Measurements from ENCODE around the gene PTPN14. TPM values are rescaled to one million over a fixed set of nuclear protein-coding genes. Genes with fewer than 3 reads are reported as not detected.
A peak's percentile ranks its signal among the peaks of the same experiment; 100 is the strongest.

The PTPN14 gene
- total and polyA plus RNA-seq, 2 of the 4 experiments (the other 2 are of a cell fraction), result 21.5 to 31.7 TPM

- BruUV-seq (replicated peaks), result no TSS peak
- Histone ChIP-seq H4K8ac (ENCODE audit: low read depth in 2 of 2, low read length in 2 of 2) (no peak overlapping the region), H3K4me3 (ENCODE audit: insufficient read depth, low read depth, low read length) (no peak overlapping the region), H2BK120ac (ENCODE audit: low read depth, low read length) (no peak overlapping the region), H3K18ac (ENCODE audit: low read depth, low read length) (no peak overlapping the region), H2BK15ac (ENCODE audit: low read depth, low read length) (0 out of 3 replicates have a peak overlapping the region, but pooled peaks have one; percentile 12), H3K9me1 (ENCODE audit: insufficient read depth, low read length) (peaks cover 2% of the 10 kb centered on the region; the same call in 1 of the 2 replicates), H3K9me3 (ENCODE audit: control insufficient read depth, insufficient read depth, low read length) (peaks cover 3% of the 10 kb centered on the region), H2AK5ac (ENCODE audit: low read depth, low read length) (no peak overlapping the region), H3K27me3 (ENCODE audit: control insufficient read depth, insufficient read depth, low read length) (peaks cover 1% of the 10 kb centered on the region; the same call in 1 of the 2 replicates), H3K4me2 (ENCODE audit: low read depth, low read length) (no peak overlapping the region), H3K56ac (ENCODE audit: extremely low read depth, insufficient read depth, low read length) (no peak overlapping the region), H3K79me1 (ENCODE audit: low read depth in 1 of 2, low read length in 2 of 2) (no peaks in the 10 kb centered on the region), H2AFZ (replicated peaks; ENCODE audit: low read length, poor library complexity) (peak overlapping the region; percentile 68), H2AK9ac (replicated peaks; ENCODE audit: low read depth, low read length, poor library complexity) (peak overlapping the region; percentile 75), H3K4ac (ENCODE audit: low read depth, low read length) (peak overlapping the region; percentile 0; the same call in 1 of the 2 replicates), H4K20me1 (ENCODE audit: insufficient read depth, low read length) (no peaks in the 10 kb centered on the region), H3K23ac (ENCODE audit: low read depth, low read length) (no peak overlapping the region), H2BK5ac (ENCODE audit: low read depth, low read length, poor library complexity, severe bottlenecking) (peak overlapping the region; percentile 44), H3K9ac (ENCODE audit: low read depth, low read length) (no peak overlapping the region), H4K5ac (ENCODE audit: low read depth, low read length) (no peak overlapping the region), H3K36me3 (ENCODE audit: control insufficient read depth, insufficient read depth, low read length) (no peaks in the 10 kb centered on the region), H3K27ac (ENCODE audit: insufficient read depth, low read length) (no peak overlapping the region), H4K91ac (ENCODE audit: insufficient read depth, low read depth, low read length) (no peak overlapping the region), H3K4me1 (ENCODE audit: control insufficient read depth, insufficient read depth, low read length) (peaks cover 2% of the 10 kb centered on the region; the same call in 1 of the 2 replicates), H2BK20ac (ENCODE audit: low read depth, low read length) (peak overlapping the region; percentile 0; the same call in 1 of the 2 replicates), H3K14ac (replicated peaks; ENCODE audit: low read depth, low read length) (no peak overlapping the region)
- ChIA-PET CTCF (interaction anchor here (2.2 kb wide), 1 partner anchor 249 kb away, joined by 13 read pairs; no protein-coding TSS in a partner anchor), POLR2A (ENCODE audit: unreplicated experiment) (interaction anchor here (0.6 kb wide), 1 partner anchor 105 kb away, joined by 4 read pairs; no protein-coding TSS in a partner anchor)
- ATAC-seq (ENCODE audit: low read depth) (peak; percentile 67), DNase-seq (peak; percentile 91)
- 0% methylated on average over 1 of the region's 2 CpGs; no CpG with 5 or more reads in 1 of the 2 experiments for WGBS, 2 experiments (ENCODE audit: extremely low coverage in 2 of 2, insufficient read length in 1 of 2)
- intact Hi-C loops (cut with micrococcal nuclease), result loop anchor here (5.0 kb wide), 1 partner anchor 189 kb away; no protein-coding TSS in a partner anchor
- dilution Hi-C loops (cut with HindIII; ENCODE audit: low sequenced_read_pairs, unreplicated experiment), result no loop called here
- TF ChIP-seq SMC3 (IDR thresholded peaks at IDR 0.05; ENCODE audit: low read depth, low read length) (0 out of 2 replicates have a peak, but pooled peaks have one; percentile 10), MXI1 (IDR thresholded peaks at IDR 0.05; ENCODE audit: borderline replicate concordance, low read depth, low read length) (0 out of 2 replicates have a peak, but pooled peaks have one; percentile 27), BHLHE40 (IDR thresholded peaks at IDR 0.05; ENCODE audit: low read depth, low read length) (peak; percentile 73), FOS (IDR thresholded peaks at IDR 0.05; ENCODE audit: low read depth, low read length) (peak; percentile 50), ELK1 (IDR thresholded peaks at IDR 0.05; ENCODE audit: borderline replicate concordance, low read depth, low read length) (no peak), CTCF (conservative IDR thresholded peaks at IDR 0.05; ENCODE audit: low read depth, low read length) (no peak), CEBPB (IDR thresholded peaks at IDR 0.05; ENCODE audit: low read depth, low read length) (peak; percentile 53; the same call in 1 of the 2 replicates)
- in situ Hi-C loops (cut with MboI; ENCODE audit: low sequenced_read_pairs), result loop anchor here (10.0 kb wide), 1 partner anchor 367 kb away; no protein-coding TSS in a partner anchor
Measured at GRCh38 chr1:214581785-214582184, 30.4 kb upstream of the PTPN14 start.

Data from IMR-90 (cell line).